Panc1 (cell line): ENCODE results near the gene RASA3. TPM values are rescaled to one million over a fixed set of nuclear protein-coding genes. Genes with fewer than 3 reads are reported as not detected.

Experiments used
- ATAC-seq: fragments of 200-7000 bp; cut with Tn5 transposase; 2 replicates; pipeline ENCODE4 v1.9.1; 2020; ENCODE audit warnings: mild to moderate bottlenecking, moderate library complexity
- BruUV-seq: library from RNA; stranded (reverse); fragments of 400-500 nt; replicated peaks from 2 replicates; lab custom pipeline; 2021; lab: Mats Ljungman, UMichigan
- CTCF ChIA-PET: fragments of 300-600 bp; sonication (Branson Sonifier 250); formaldehyde crosslinking; loops from one replicate; lab custom pipeline; 2022; ENCODE audit warnings: antibody characterized with exemption; lab: Charles Lee
- POLR2A ChIA-PET: fragments of 300-600 bp; sonication (Branson Sonifier 250); formaldehyde crosslinking; loops from one replicate; lab custom pipeline; 2022; ENCODE audit warnings: antibody characterized with exemption; lab: Charles Lee
- DNase-seq: peaks from one replicate; pipeline ENCODE4 v3.0.0-alpha.2; 2010; ENCODE audit warnings: low read depth, low spot score
- H3K27ac ChIP-seq: 2 replicates; pipeline ENCODE4 v1.5.1; 2011; ENCODE audit warnings: mild to moderate bottlenecking, low read length, inconsistent platforms
- H3K27me3 ChIP-seq: fragments of 200-500 bp; sonication (Bioruptor generic); 2 replicates; pipeline ENCODE4 v1.6.0; 2014; ENCODE audit warnings: low read length, inconsistent platforms; ENCODE audit not compliant: control insufficient read depth, insufficient read depth
- H3K36me3 ChIP-seq: fragments of 200-500 bp; sonication (Bioruptor generic); 2 replicates; pipeline ENCODE4 v1.5.1; 2014; ENCODE audit warnings: inconsistent platforms, mild to moderate bottlenecking, low read length, moderate library complexity; ENCODE audit not compliant: control insufficient read depth, insufficient read depth
- H3K4me1 ChIP-seq: 2 replicates; pipeline ENCODE4 v1.5.1; 2011; ENCODE audit warnings: inconsistent platforms, mild to moderate bottlenecking, low read length, moderate library complexity; ENCODE audit not compliant: control insufficient read depth, insufficient read depth
- H3K4me3 ChIP-seq, 2 experiments: 2 replicates each; pipeline ENCODE4 v1.5.1; 2011 to 2012; ENCODE audit warnings: low read depth in 2 of 2, low read length in 2 of 2, mild to moderate bottlenecking in 2 of 2, inconsistent platforms in 1 of 2, moderate library complexity in 1 of 2
- H3K9me3 ChIP-seq: fragments of 200-500 bp; sonication (Bioruptor generic); 2 replicates; pipeline ENCODE4 v1.5.1; 2014; ENCODE audit warnings: low read depth, mild to moderate bottlenecking, inconsistent platforms, low read length, moderate library complexity; ENCODE audit not compliant: control insufficient read depth, insufficient read depth
- CTCF ChIP-seq: fragments of 450-650 bp; IDR thresholded peaks from 2 replicates; pipeline ENCODE4 v1.5.1; 2017; ENCODE audit warnings: mild to moderate bottlenecking
- POLR2AphosphoS5 ChIP-seq: IDR thresholded peaks from 2 replicates; pipeline ENCODE4 v1.6.1; 2012; ENCODE audit warnings: mild to moderate bottlenecking, low read depth, low read length, moderate library complexity
- SIN3A ChIP-seq: IDR thresholded peaks from 2 replicates; pipeline ENCODE4 v1.6.1; 2012; ENCODE audit warnings: low read depth, mild to moderate bottlenecking, low read length, moderate library complexity, borderline replicate concordance; ENCODE audit not compliant: insufficient read depth
- TCF7L2 ChIP-seq: IDR thresholded peaks from 2 replicates; pipeline ENCODE4 v1.6.1; 2011; ENCODE audit warnings: mild to moderate bottlenecking, low read depth, low read length, inconsistent platforms
- in situ Hi-C: cut with HindIII; loops from 2 replicates; pipeline ENCODE4 v1.10.0; 2016; ENCODE audit warnings: low sequenced_read_pairs, low pct_unique_long_range_greater_than_20kb
- intact Hi-C: fragments of 100-400 bp; cut with micrococcal nuclease; formaldehyde crosslinking; loops from one replicate; pipeline ENCODE4 v1.10.0; 2022; ENCODE audit not compliant: unreplicated experiment
- total RNA-seq: library from RNA; stranded (reverse); gene quantifications from one replicate; pipeline ENCODE4 v1.2.1, GENCODE V29; 2021; ENCODE audit not compliant: unreplicated experiment
- TF ChIP-seq, protein P1 (sequence below), 2 experiments: IDR thresholded peaks; 2 replicates each; pipeline ENCODE4 v1.6.1; 2011 to 2012; ENCODE audit warnings: low read depth in 2 of 2, control low read depth in 1 of 2, low read length in 1 of 2, mild to moderate bottlenecking in 1 of 2, moderate library complexity in 1 of 2; ENCODE audit not compliant: insufficient read depth in 1 of 2

The RASA3 gene
- total RNA-seq, 1 experiment from 2014 or later: 33.7 TPM

DNA sequence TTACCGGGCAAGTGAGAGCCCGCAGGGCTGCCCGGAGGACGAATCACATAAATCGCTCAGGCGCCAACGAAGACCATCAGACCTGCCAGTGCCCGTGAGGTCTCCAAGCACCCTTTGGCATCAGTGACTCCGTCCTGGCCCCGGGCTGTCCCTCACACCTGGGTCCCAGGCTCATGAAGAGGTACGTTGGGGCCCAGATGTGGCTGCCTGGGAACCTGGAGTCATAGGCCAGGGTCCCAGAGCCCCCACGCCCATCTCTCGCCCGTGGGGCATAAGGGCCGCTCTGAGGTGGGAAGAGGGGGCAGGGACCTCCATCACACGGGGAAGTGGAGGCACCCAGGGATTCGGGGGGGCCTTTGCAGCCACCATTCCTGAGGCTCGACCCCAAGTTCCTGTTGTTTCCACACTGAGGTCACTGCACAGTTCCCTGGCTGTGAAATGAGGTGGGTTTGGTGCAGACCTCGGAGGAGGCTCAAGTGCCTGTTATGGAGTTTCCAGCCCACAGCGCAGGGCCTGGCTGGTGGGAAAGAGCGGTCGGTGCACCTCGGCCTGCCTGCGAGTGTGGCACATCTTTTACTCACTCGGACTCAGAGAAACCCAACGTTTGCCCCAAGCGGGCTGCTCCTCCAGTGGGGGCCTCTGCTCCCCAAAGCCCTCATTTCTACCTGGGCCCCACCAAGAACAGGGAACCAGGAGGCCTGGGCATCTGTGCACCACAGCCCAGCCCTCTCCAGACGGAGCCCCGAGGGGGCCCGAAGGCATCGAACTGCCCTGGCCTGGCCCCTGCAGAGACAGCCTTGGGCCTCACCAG, 122.6 kb downstream of the RASA3 start:
- no peak for ATAC-seq
- TF ChIP-seq TCF7L2: no peak
- TF ChIP-seq CTCF: no peak
- TF ChIP-seq SIN3A: no peak
- TF ChIP-seq POLR2AphosphoS5: no peak
- TF ChIP-seq, protein P1, sequence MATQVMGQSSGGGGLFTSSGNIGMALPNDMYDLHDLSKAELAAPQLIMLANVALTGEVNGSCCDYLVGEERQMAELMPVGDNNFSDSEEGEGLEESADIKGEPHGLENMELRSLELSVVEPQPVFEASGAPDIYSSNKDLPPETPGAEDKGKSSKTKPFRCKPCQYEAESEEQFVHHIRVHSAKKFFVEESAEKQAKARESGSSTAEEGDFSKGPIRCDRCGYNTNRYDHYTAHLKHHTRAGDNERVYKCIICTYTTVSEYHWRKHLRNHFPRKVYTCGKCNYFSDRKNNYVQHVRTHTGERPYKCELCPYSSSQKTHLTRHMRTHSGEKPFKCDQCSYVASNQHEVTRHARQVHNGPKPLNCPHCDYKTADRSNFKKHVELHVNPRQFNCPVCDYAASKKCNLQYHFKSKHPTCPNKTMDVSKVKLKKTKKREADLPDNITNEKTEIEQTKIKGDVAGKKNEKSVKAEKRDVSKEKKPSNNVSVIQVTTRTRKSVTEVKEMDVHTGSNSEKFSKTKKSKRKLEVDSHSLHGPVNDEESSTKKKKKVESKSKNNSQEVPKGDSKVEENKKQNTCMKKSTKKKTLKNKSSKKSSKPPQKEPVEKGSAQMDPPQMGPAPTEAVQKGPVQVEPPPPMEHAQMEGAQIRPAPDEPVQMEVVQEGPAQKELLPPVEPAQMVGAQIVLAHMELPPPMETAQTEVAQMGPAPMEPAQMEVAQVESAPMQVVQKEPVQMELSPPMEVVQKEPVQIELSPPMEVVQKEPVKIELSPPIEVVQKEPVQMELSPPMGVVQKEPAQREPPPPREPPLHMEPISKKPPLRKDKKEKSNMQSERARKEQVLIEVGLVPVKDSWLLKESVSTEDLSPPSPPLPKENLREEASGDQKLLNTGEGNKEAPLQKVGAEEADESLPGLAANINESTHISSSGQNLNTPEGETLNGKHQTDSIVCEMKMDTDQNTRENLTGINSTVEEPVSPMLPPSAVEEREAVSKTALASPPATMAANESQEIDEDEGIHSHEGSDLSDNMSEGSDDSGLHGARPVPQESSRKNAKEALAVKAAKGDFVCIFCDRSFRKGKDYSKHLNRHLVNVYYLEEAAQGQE (IDR thresholded peaks at IDR 0.05; ENCODE audit: insufficient read depth in 1 of 2, low read depth in 2 of 2, low read length in 1 of 2): no peak
- H3K27ac ChIP-seq: no peak overlapping the region
- H3K36me3 ChIP-seq: no peaks in the 10 kb centered on the region; the same call in 1 of the 2 replicates
- in situ Hi-C loops (no loop called here), intact Hi-C loops (no loop called here)
- no peaks in the 10 kb centered on the region for H3K4me1 ChIP-seq
- DNase-seq: no peak
- CTCF ChIA-PET: no interaction called here
- no peak overlapping the region for H3K4me3 ChIP-seq
- H3K9me3 ChIP-seq: no peaks in the 10 kb centered on the region
- no TSS peak for BruUV-seq
- POLR2A ChIA-PET: no interaction called here
- no peaks in the 10 kb centered on the region for H3K27me3 ChIP-seq

GRCh38 chr13:114008964-114009589, 123.3 kb downstream of the RASA3 start:
- no peak overlapping the region for H3K4me3 ChIP-seq
- no peak for ATAC-seq
- H3K27me3 ChIP-seq: no peaks in the 10 kb centered on the region
- H3K36me3 ChIP-seq: no peaks in the 10 kb centered on the region; the same call in 1 of the 2 replicates
- no peaks in the 10 kb centered on the region for H3K9me3 ChIP-seq
- no peak for TF ChIP-seq POLR2AphosphoS5
- no peak for TF ChIP-seq CTCF
- no peak for TF ChIP-seq SIN3A
- TF ChIP-seq, protein P1 (IDR thresholded peaks at IDR 0.05; ENCODE audit: insufficient read depth in 1 of 2, low read depth in 2 of 2, low read length in 1 of 2): no peak
- DNase-seq: no peak
- ChIA-PET POLR2A (no interaction called here), CTCF (no interaction called here)
- no peaks in the 10 kb centered on the region for H3K4me1 ChIP-seq
- intact Hi-C loops (no loop called here), in situ Hi-C loops (no loop called here)
- no TSS peak for BruUV-seq
- no peak overlapping the region for H3K27ac ChIP-seq
